ENCODE data around the gene CDC42BPA.

CDC42BPA gene

DNA sequence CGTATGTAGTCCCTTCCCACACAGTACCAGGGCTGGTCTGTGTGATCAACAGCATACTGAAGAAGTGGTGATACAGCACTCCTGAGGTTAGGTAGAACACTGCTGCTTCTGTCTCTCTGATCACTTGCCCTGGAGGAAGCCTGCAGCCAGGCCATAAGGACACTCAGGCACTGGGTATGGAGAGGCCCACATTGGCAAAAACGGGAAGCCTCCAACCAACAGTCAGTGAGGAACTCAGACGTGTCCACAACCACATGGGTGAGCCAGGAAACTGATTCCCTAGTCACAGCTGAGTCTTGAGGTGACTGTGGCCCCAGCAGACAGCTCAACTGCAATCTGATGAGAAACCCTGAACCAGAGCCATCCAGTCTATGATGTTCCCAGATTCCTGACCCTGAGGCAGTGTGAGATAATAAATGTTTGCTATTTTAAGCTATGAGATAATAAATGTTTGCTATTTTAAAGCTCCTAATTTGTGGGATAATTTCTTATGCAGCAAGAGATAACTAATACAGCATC, 315.7 kb downstream of the CDC42BPA start:
- TF ChIP-seq FOXP2 (optimal IDR thresholded peaks at IDR 0.05; ENCODE audit: borderline replicate concordance, extremely low read depth, extremely low read length, insufficient read depth): no peak
- TF ChIP-seq, protein P1, sequence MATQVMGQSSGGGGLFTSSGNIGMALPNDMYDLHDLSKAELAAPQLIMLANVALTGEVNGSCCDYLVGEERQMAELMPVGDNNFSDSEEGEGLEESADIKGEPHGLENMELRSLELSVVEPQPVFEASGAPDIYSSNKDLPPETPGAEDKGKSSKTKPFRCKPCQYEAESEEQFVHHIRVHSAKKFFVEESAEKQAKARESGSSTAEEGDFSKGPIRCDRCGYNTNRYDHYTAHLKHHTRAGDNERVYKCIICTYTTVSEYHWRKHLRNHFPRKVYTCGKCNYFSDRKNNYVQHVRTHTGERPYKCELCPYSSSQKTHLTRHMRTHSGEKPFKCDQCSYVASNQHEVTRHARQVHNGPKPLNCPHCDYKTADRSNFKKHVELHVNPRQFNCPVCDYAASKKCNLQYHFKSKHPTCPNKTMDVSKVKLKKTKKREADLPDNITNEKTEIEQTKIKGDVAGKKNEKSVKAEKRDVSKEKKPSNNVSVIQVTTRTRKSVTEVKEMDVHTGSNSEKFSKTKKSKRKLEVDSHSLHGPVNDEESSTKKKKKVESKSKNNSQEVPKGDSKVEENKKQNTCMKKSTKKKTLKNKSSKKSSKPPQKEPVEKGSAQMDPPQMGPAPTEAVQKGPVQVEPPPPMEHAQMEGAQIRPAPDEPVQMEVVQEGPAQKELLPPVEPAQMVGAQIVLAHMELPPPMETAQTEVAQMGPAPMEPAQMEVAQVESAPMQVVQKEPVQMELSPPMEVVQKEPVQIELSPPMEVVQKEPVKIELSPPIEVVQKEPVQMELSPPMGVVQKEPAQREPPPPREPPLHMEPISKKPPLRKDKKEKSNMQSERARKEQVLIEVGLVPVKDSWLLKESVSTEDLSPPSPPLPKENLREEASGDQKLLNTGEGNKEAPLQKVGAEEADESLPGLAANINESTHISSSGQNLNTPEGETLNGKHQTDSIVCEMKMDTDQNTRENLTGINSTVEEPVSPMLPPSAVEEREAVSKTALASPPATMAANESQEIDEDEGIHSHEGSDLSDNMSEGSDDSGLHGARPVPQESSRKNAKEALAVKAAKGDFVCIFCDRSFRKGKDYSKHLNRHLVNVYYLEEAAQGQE (IDR thresholded peaks at IDR 0.05; ENCODE audit: insufficient read depth in 1 of 2, low read depth in 2 of 2, low read length in 2 of 2): no peak
- TF ChIP-seq POLR2AphosphoS5 (IDR thresholded peaks at IDR 0.05; ENCODE audit: low read depth, low read length): no peak
- no peak for TF ChIP-seq TAF1 (IDR thresholded peaks at IDR 0.05; ENCODE audit: borderline replicate concordance, insufficient read depth, low read length)
- no peak for TF ChIP-seq SIN3A (IDR thresholded peaks at IDR 0.05; ENCODE audit: borderline replicate concordance, insufficient read depth, low read length)

DNA sequence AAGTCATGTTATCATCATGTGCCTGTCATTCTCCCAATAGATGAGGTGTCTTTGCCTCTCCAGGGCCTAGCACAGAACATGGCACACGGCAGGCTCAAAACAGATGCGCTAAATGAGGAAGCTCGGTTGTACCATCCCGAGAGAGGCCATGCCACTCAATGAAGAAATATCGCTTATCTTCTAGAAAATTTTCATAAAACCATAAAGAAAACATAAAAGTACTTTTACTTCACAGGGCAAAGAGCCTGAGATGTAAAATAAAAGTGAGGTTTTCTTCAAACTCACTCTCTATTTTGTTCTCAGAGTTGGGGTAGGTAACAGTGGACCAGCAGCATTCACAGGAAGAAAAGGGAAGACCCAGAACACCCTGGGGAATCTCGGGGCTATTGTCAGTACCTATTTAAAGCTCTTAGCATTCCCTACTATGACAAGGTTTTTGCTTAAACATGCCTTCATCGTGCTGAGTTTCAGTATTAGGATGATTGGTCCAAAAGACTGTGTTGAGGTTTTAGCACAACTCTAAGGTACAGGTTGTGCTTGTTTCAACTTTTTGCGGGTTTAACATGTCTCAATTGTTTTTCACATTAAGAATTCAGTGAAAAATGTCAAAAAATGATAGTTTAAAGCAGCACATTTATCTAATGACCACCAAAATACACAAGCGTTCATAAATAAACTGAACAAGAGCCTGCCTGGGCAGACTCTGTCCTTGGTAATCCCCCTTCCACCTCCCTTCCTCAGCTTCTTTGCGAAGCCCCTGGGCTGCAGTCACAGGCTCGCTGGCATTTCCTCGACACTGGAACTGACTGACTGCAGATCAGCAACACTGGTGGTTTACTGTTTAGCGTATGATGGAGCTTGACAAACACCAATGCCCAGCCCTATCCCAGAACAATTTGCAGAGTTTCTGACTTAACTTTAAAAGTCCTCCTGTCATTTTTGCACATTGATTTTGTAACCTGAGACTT, 322.6 kb downstream of the CDC42BPA start:
- TF ChIP-seq SIN3A (IDR thresholded peaks at IDR 0.05; ENCODE audit: borderline replicate concordance, insufficient read depth, low read length) (no peak), POLR2AphosphoS5 (IDR thresholded peaks at IDR 0.05; ENCODE audit: low read depth, low read length) (no peak), FOXP2 (optimal IDR thresholded peaks at IDR 0.05; ENCODE audit: borderline replicate concordance, extremely low read depth, extremely low read length, insufficient read depth) (no peak), TAF1 (IDR thresholded peaks at IDR 0.05; ENCODE audit: borderline replicate concordance, insufficient read depth, low read length) (no peak)
- TF ChIP-seq, protein P1 (IDR thresholded peaks at IDR 0.05; ENCODE audit: insufficient read depth in 1 of 2, low read depth in 2 of 2, low read length in 2 of 2): no peak

DNA sequence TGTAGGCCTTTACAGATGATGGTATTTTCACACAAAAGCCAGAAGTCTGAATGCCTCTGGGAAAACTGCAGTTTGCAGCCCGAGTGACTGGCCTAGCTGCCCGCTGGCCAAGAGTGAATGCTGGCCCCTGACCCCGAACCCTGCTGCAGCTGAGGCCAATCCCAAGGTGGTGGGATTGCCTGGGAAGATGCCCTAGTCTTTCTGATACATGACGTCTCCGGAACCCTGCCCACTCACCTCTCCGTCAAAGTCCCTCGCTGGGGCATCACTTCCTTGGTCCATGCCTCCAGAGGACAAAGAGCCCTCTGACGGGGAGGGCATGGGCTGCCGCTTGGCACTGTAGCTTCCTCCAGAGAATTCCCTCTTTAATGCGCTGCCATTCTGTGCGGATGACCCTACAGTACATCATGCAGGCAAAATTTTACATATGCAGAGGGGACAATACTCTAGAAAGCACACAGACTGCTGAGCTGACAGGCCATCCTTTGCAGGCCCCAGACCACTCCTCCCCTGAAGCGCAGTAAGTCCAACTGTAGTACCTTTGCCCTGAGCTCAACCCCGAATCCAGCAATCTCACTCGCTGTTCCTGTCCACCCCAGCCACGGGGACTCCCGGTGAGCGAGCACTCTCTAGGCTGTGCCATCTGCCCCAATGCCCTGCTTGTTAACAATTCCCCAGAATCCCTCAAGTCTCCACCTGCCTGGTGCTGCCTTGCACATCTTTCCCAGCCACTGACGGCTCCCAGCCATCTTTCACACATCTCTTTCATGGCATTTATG, 323.5 kb downstream of the CDC42BPA start:
- TF ChIP-seq SIN3A (IDR thresholded peaks at IDR 0.05; ENCODE audit: borderline replicate concordance, insufficient read depth, low read length): no peak
- no peak for TF ChIP-seq POLR2AphosphoS5 (IDR thresholded peaks at IDR 0.05; ENCODE audit: low read depth, low read length)
- TF ChIP-seq, protein P1 (IDR thresholded peaks at IDR 0.05; ENCODE audit: insufficient read depth in 1 of 2, low read depth in 2 of 2, low read length in 2 of 2): no peak
- TF ChIP-seq TAF1 (IDR thresholded peaks at IDR 0.05; ENCODE audit: borderline replicate concordance, insufficient read depth, low read length): no peak
- TF ChIP-seq FOXP2 (optimal IDR thresholded peaks at IDR 0.05; ENCODE audit: borderline replicate concordance, extremely low read depth, extremely low read length, insufficient read depth): no peak

- TF ChIP-seq SIN3A (IDR thresholded peaks at IDR 0.05; ENCODE audit: borderline replicate concordance, insufficient read depth, low read length) (no peak), TAF1 (IDR thresholded peaks at IDR 0.05; ENCODE audit: borderline replicate concordance, insufficient read depth, low read length) (no peak), POLR2AphosphoS5 (IDR thresholded peaks at IDR 0.05; ENCODE audit: low read depth, low read length) (no peak), FOXP2 (optimal IDR thresholded peaks at IDR 0.05; ENCODE audit: borderline replicate concordance, extremely low read depth, extremely low read length, insufficient read depth) (no peak)
- TF ChIP-seq, protein P1 (IDR thresholded peaks at IDR 0.05; ENCODE audit: insufficient read depth in 1 of 2, low read depth in 2 of 2, low read length in 2 of 2): no peak
These were observed 324.3 kb downstream of the CDC42BPA start for GRCh38 chr1:226993814-226994585.
